ENCODE data around the gene EMX2.

GRCh38 chr10:117501460-117502035 is 41.0 kb upstream of the EMX2 start:
- no peak for TF ChIP-seq EZH2phosphoT487 (IDR thresholded peaks at IDR 0.05; ENCODE audit: borderline replicate concordance, low read length)
- no peak for TF ChIP-seq CTCF (IDR thresholded peaks at IDR 0.05; ENCODE audit: low read depth, low read length, poor library complexity, severe bottlenecking)
